22Rv1 (cell line): ENCODE results near the gene CSNK1D.

Source experiments
- ZFX ChIP-seq: fragments of 450-650 bp; IDR thresholded peaks from 2 replicates; pipeline ENCODE4 v1.6.1; 2017; ENCODE audit warnings: antibody characterized with exemption, borderline replicate concordance
- TF ChIP-seq, protein P1 (sequence below): fragments of 450-650 bp; IDR thresholded peaks from 2 replicates; pipeline ENCODE4 v1.5.1; 2017; ENCODE audit warnings: mild to moderate bottlenecking

DNA sequence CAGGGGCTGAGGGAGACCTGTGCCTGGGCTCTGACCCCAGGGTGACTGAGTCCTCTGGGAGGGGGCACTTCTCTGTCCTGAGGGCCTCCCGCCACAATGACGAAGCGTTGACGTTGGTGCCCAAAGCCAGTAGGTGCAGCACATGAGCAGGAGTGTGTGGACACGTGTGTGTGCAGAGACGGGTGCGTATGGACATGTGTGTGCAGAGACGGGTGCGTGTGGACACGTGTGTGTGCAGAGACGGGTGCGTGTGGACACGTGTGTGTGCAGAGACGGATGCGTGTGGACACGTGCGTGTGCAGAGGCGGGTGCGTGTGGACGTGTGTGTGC is 44.6 kb upstream of the CSNK1D start:
- TF ChIP-seq, protein P1, sequence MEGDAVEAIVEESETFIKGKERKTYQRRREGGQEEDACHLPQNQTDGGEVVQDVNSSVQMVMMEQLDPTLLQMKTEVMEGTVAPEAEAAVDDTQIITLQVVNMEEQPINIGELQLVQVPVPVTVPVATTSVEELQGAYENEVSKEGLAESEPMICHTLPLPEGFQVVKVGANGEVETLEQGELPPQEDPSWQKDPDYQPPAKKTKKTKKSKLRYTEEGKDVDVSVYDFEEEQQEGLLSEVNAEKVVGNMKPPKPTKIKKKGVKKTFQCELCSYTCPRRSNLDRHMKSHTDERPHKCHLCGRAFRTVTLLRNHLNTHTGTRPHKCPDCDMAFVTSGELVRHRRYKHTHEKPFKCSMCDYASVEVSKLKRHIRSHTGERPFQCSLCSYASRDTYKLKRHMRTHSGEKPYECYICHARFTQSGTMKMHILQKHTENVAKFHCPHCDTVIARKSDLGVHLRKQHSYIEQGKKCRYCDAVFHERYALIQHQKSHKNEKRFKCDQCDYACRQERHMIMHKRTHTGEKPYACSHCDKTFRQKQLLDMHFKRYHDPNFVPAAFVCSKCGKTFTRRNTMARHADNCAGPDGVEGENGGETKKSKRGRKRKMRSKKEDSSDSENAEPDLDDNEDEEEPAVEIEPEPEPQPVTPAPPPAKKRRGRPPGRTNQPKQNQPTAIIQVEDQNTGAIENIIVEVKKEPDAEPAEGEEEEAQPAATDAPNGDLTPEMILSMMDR: no peak
- no peak for TF ChIP-seq ZFX
